Loucy (cell line): ENCODE measurements around the gene CSNK2A1.

Experiments used
- H2AFZ ChIP-seq: fragments of 200-600 bp; sonication (generic); 2 replicates; pipeline ENCODE4 v1.6.0; 2016; ENCODE audit warnings: antibody characterized with exemption, mild to moderate bottlenecking, low read length, moderate library complexity
- H3F3A ChIP-seq: fragments of 200-600 bp; 2 replicates; pipeline ENCODE4 v1.6.0; 2016; ENCODE audit warnings: antibody characterized with exemption, low read depth, mild to moderate bottlenecking
- H3K27me3 ChIP-seq: fragments of 200-600 bp; sonication (generic); 2 replicates; pipeline ENCODE4 v1.6.1; 2014; ENCODE audit warnings: low read length, mild to moderate bottlenecking; ENCODE audit not compliant: insufficient read depth, poor library complexity, severe bottlenecking
- H3K36me3 ChIP-seq: fragments of 200-600 bp; sonication (generic); 2 replicates; pipeline ENCODE4 v1.6.1; 2016; ENCODE audit warnings: low read length; ENCODE audit not compliant: insufficient read depth
- H3K4me1 ChIP-seq: fragments of 200-600 bp; sonication (generic); 2 replicates; pipeline ENCODE4 v1.5.1; 2014; ENCODE audit warnings: low read length, mild to moderate bottlenecking; ENCODE audit not compliant: insufficient read depth, poor library complexity, severe bottlenecking
- H3K4me2 ChIP-seq: fragments of 200-600 bp; sonication (generic); 2 replicates; pipeline ENCODE4 v1.6.0; 2014; ENCODE audit warnings: antibody characterized with exemption, low read length, low read depth, mild to moderate bottlenecking; ENCODE audit not compliant: poor library complexity, severe bottlenecking
- H3K4me3 ChIP-seq: fragments of 200-600 bp; sonication (generic); 2 replicates; pipeline ENCODE4 v1.5.1; 2014; ENCODE audit warnings: low read length, mild to moderate bottlenecking, mixed read lengths; ENCODE audit not compliant: poor library complexity, severe bottlenecking
- H3K79me2 ChIP-seq: fragments of 200-600 bp; sonication (generic); 2 replicates; pipeline ENCODE4 v1.6.1; 2014; ENCODE audit warnings: low read length; ENCODE audit not compliant: insufficient read depth
- H3K9ac ChIP-seq: fragments of 200-600 bp; sonication (generic); 2 replicates; pipeline ENCODE4 v1.6.0; 2014; ENCODE audit warnings: mild to moderate bottlenecking, low read depth, low read length, moderate library complexity; ENCODE audit not compliant: poor library complexity, severe bottlenecking
- H3K9me2 ChIP-seq: fragments of 200-600 bp; sonication (generic); replicated peaks from 2 replicates; pipeline ENCODE4 v1.6.1; 2016; ENCODE audit warnings: low read depth, low read length, mixed read lengths
- H3K9me3 ChIP-seq: fragments of 200-600 bp; sonication (generic); 2 replicates; pipeline ENCODE4 v1.6.1; 2014; ENCODE audit warnings: mild to moderate bottlenecking, antibody characterized with exemption, low read length, low read depth; ENCODE audit not compliant: insufficient read depth
- H4K20me1 ChIP-seq: fragments of 200-600 bp; sonication (generic); 2 replicates; pipeline ENCODE4 v1.6.0; 2014; ENCODE audit warnings: antibody characterized with exemption, low read length, mild to moderate bottlenecking; ENCODE audit not compliant: insufficient read depth, poor library complexity, severe bottlenecking
- CTCF ChIP-seq: fragments of 200-600 bp; sonication (generic); conservative IDR thresholded peaks from 2 replicates; pipeline ENCODE4 v1.5.1; 2014; ENCODE audit warnings: mild to moderate bottlenecking, antibody characterized with exemption, low read length
- EZH2phosphoT487 ChIP-seq: fragments of 200-600 bp; IDR thresholded peaks from 2 replicates; pipeline ENCODE4 v1.6.1; 2018; ENCODE audit warnings: antibody characterized with exemption, mild to moderate bottlenecking, moderate library complexity, borderline replicate concordance

The CSNK2A1 gene

GRCh38 chr20:561437-562231 lies 18.0 kb upstream of the CSNK2A1 start:
- Histone ChIP-seq H3K4me2 (no peak overlapping the region), H2AFZ (no peak overlapping the region)
- TF ChIP-seq CTCF = peak; percentile 98
- TF ChIP-seq EZH2phosphoT487 = no peak

GRCh38 chr20:560680-561079 lies 17.1 kb upstream of the CSNK2A1 start:
- Histone ChIP-seq H3F3A (no peaks in the 10 kb centered on the region), H2AFZ (no peak overlapping the region), H4K20me1 (no peaks in the 10 kb centered on the region), H3K9ac (no peak overlapping the region), H3K4me1 (peaks cover 8% of the 10 kb centered on the region), H3K9me3 (no peaks in the 10 kb centered on the region), H3K4me2 (no peak overlapping the region), H3K79me2 (no peaks in the 10 kb centered on the region), H3K27me3 (no peaks in the 10 kb centered on the region), H3K36me3 (no peaks in the 10 kb centered on the region), H3K9me2 (no peaks in the 10 kb centered on the region), H3K4me3 (no peak overlapping the region)
- no peak for TF ChIP-seq EZH2phosphoT487
- peak; percentile 35; the same call in 1 of the 2 replicates for TF ChIP-seq CTCF

More at GRCh38 chr20:561437-562231, 18.0 kb upstream of the CSNK2A1 start:
- no peaks in the 10 kb centered on the region for H3K9me2 ChIP-seq
- no peaks in the 10 kb centered on the region for H3K79me2 ChIP-seq
- H3K4me3 ChIP-seq = no peak overlapping the region
- no peaks in the 10 kb centered on the region for H3F3A ChIP-seq
- no peaks in the 10 kb centered on the region for H3K36me3 ChIP-seq
- no peaks in the 10 kb centered on the region for H4K20me1 ChIP-seq
- no peak overlapping the region for H3K9ac ChIP-seq
- H3K4me1 ChIP-seq = peaks cover 8% of the 10 kb centered on the region
- H3K27me3 ChIP-seq = no peaks in the 10 kb centered on the region
- H3K9me3 ChIP-seq = no peaks in the 10 kb centered on the region

DNA sequence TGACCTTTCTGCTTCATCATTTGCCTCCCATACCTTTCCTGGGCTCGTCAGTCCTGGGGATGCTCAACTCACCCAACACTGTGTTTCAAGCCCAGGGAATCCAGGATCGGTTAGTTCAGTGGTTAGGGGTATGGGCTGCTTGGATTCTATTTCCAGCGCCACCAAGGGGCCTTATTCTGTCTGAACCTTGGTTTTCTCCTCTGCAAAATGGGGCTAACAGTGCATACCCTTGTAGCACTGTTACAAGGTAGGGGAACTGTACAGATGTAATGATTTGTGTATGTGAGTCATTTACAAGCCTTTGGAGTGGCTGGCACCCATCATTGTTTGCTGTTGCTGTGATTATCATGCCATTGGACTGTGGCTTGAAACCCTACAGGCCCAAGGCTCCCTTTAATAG lies 14.5 kb upstream of the CSNK2A1 start:
- Histone ChIP-seq H3K36me3 (no peaks in the 10 kb centered on the region), H3K9me2 (no peaks in the 10 kb centered on the region), H3K79me2 (no peaks in the 10 kb centered on the region), H3F3A (no peaks in the 10 kb centered on the region), H3K9ac (no peak overlapping the region), H3K27me3 (no peaks in the 10 kb centered on the region), H3K4me1 (peaks cover 4% of the 10 kb centered on the region), H4K20me1 (no peaks in the 10 kb centered on the region), H3K4me2 (no peak overlapping the region), H3K9me3 (no peaks in the 10 kb centered on the region), H2AFZ (no peak overlapping the region), H3K4me3 (no peak overlapping the region)
- TF ChIP-seq CTCF (no peak), EZH2phosphoT487 (no peak)
